ENCODE data around the gene ZNF529. TPM values are rescaled to one million over a fixed set of nuclear protein-coding genes. Genes with fewer than 3 reads are reported as not detected.

ZNF529 gene
- total and polyA plus RNA-seq, 2 of the 13 experiments (the other 11 are each of a cell fraction or from before 2014, with no cell fraction given) = 9.3 to 10.6 TPM

DNA sequence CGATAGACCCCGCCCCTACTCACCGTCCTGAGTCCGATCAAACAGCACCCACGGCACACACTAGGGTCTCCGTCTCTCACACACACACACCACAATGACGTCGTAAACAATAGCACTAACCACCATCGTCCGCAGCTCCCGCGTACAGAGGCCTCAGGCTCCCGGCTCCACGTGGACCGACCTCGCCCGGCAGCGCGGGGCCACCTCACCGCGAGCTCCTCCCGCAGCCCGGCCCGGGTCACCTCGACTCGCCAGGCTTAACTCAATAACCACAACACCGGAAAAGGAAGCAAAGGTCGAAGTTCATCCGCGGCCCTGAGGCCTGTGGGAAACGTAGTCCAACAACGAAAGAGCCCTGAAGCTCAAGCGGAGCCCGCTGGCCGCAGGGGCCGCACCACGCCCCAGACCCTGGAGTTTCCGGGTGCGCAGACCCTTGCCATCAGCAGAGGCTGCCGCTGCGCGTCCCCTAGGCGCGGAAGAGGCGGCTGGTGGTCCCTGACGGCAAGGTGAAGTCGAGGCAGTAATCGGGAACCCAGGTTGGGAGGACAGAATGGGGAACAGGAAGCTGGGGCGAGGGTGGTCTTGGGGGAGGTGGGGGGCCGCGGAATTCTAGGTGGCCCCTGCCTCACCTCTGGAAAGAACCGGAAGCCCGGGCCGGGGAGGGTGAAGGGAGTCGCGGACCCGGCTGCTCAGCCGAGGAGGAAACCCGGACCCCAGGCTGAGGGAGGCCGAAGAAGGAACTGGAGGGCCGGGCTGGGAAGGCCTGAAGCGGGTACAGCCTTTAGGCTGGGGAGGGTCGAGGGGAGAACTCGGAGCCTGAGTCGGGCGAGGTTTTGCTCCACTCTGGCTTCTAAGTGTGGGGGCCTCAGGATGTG, at the start of gene ZNF529 (continued):
- TF ChIP-seq, protein P1, sequence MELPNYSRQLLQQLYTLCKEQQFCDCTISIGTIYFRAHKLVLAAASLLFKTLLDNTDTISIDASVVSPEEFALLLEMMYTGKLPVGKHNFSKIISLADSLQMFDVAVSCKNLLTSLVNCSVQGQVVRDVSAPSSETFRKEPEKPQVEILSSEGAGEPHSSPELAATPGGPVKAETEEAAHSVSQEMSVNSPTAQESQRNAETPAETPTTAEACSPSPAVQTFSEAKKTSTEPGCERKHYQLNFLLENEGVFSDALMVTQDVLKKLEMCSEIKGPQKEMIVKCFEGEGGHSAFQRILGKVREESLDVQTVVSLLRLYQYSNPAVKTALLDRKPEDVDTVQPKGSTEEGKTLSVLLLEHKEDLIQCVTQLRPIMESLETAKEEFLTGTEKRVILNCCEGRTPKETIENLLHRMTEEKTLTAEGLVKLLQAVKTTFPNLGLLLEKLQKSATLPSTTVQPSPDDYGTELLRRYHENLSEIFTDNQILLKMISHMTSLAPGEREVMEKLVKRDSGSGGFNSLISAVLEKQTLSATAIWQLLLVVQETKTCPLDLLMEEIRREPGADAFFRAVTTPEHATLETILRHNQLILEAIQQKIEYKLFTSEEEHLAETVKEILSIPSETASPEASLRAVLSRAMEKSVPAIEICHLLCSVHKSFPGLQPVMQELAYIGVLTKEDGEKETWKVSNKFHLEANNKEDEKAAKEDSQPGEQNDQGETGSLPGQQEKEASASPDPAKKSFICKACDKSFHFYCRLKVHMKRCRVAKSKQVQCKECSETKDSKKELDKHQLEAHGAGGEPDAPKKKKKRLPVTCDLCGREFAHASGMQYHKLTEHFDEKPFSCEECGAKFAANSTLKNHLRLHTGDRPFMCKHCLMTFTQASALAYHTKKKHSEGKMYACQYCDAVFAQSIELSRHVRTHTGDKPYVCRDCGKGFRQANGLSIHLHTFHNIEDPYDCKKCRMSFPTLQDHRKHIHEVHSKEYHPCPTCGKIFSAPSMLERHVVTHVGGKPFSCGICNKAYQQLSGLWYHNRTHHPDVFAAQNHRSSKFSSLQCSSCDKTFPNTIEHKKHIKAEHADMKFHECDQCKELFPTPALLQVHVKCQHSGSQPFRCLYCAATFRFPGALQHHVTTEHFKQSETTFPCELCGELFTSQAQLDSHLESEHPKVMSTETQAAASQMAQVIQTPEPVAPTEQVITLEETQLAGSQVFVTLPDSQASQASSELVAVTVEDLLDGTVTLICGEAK (IDR thresholded peaks at IDR 0.05) = peak; percentile 39; the same call in 1 of the 2 replicates
- TF ChIP-seq, protein P1 (CRISPR knock-in tag; IDR thresholded peaks at IDR 0.05) = peak; percentile 89
- TF ChIP-seq, protein P2, sequence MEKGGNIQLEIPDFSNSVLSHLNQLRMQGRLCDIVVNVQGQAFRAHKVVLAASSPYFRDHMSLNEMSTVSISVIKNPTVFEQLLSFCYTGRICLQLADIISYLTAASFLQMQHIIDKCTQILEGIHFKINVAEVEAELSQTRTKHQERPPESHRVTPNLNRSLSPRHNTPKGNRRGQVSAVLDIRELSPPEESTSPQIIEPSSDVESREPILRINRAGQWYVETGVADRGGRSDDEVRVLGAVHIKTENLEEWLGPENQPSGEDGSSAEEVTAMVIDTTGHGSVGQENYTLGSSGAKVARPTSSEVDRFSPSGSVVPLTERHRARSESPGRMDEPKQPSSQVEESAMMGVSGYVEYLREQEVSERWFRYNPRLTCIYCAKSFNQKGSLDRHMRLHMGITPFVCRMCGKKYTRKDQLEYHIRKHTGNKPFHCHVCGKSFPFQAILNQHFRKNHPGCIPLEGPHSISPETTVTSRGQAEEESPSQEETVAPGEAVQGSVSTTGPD (CRISPR knock-in tag; IDR thresholded peaks at IDR 0.05) = no peak
- TF ChIP-seq, protein P3, sequence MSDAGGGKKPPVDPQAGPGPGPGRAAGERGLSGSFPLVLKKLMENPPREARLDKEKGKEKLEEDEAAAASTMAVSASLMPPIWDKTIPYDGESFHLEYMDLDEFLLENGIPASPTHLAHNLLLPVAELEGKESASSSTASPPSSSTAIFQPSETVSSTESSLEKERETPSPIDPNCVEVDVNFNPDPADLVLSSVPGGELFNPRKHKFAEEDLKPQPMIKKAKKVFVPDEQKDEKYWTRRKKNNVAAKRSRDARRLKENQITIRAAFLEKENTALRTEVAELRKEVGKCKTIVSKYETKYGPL (CRISPR knock-in tag; IDR thresholded peaks at IDR 0.05) = no peak
- TF ChIP-seq ZNF839 (CRISPR knock-in tag; IDR thresholded peaks at IDR 0.05; ENCODE audit: borderline replicate concordance) (peak; percentile 35; the same call in 1 of the 2 replicates), SIN3B (IDR thresholded peaks at IDR 0.05; ENCODE audit: low read length) (peak; percentile 52; the same call in 1 of the 2 replicates), ZNF7 (CRISPR knock-in tag; IDR thresholded peaks at IDR 0.05) (no peak), ELF4 (CRISPR knock-in tag; IDR thresholded peaks at IDR 0.05; ENCODE audit: borderline replicate concordance) (peak; percentile 82; the same call in 1 of the 2 replicates), ARNT (IDR thresholded peaks at IDR 0.05) (no peak), POLR2A (IDR thresholded peaks at IDR 0.05; ENCODE audit: insufficient read depth in 1 of 2, low read depth in 2 of 2, low read length in 2 of 2) (peak; percentile 89 to 93)
- TF ChIP-seq, protein P4, sequence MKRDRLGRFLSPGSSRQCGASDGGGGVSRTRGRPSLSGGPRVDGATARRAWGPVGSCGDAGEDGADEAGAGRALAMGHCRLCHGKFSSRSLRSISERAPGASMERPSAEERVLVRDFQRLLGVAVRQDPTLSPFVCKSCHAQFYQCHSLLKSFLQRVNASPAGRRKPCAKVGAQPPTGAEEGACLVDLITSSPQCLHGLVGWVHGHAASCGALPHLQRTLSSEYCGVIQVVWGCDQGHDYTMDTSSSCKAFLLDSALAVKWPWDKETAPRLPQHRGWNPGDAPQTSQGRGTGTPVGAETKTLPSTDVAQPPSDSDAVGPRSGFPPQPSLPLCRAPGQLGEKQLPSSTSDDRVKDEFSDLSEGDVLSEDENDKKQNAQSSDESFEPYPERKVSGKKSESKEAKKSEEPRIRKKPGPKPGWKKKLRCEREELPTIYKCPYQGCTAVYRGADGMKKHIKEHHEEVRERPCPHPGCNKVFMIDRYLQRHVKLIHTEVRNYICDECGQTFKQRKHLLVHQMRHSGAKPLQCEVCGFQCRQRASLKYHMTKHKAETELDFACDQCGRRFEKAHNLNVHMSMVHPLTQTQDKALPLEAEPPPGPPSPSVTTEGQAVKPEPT (CRISPR knock-in tag; IDR thresholded peaks at IDR 0.05; ENCODE audit: low read depth) = no peak

Data from HepG2 (cell line).